GM19467 (cell line): ENCODE results near the gene EYS.

Experiments used
- ATAC-seq: cut with Tn5 transposase; IDR thresholded peaks from one replicate; pipeline ENCODE4 v1.9.1; 2021; ENCODE audit warnings: mild to moderate bottlenecking, moderate library complexity; ENCODE audit not compliant: unreplicated experiment

EYS gene

GRCh38 chr6:64680446-64680845 is 1026.6 kb downstream of the EYS start:
- ATAC-seq, result no peak

GRCh38 chr6:64679416-64679815 is 1027.6 kb downstream of the EYS start:
- no peak for ATAC-seq

GRCh38 chr6:64672651-64673050 is 1034.4 kb downstream of the EYS start:
- ATAC-seq, result no peak

- no peak for ATAC-seq
Observed at GRCh38 chr6:64672131-64672530, 1034.9 kb downstream of the EYS start.

GRCh38 chr6:64665137-64665536 is 1041.9 kb downstream of the EYS start:
- no peak for ATAC-seq

GRCh38 chr6:64664480-64664879 is 1042.5 kb downstream of the EYS start:
- no peak for ATAC-seq

- ATAC-seq, result no peak
Observed at GRCh38 chr6:64644024-64644423, 1063.0 kb downstream of the EYS start.

GRCh38 chr6:64630901-64631300 is 1076.1 kb downstream of the EYS start:
- no peak for ATAC-seq

- ATAC-seq, result no peak
Observed at GRCh38 chr6:64622944-64623343, 1084.1 kb downstream of the EYS start.

GRCh38 chr6:64602993-64603392 is 1104.0 kb downstream of the EYS start:
- ATAC-seq, result no peak

- ATAC-seq, result no peak
Observed at GRCh38 chr6:64591676-64592036, 1115.4 kb downstream of the EYS start.

- no peak for ATAC-seq
Observed at GRCh38 chr6:64590965-64591675, 1115.9 kb downstream of the EYS start.

- no peak for ATAC-seq
Observed at GRCh38 chr6:64589961-64590360, 1117.1 kb downstream of the EYS start.

- no peak for ATAC-seq
Observed at GRCh38 chr6:64580346-64580745, 1126.7 kb downstream of the EYS start.

GRCh38 chr6:64553249-64553786 is 1153.7 kb downstream of the EYS start:
- ATAC-seq, result no peak

GRCh38 chr6:64547594-64548268 is 1159.3 kb downstream of the EYS start:
- ATAC-seq, result no peak

- no peak for ATAC-seq
Observed at GRCh38 chr6:64539917-64540316, 1167.1 kb downstream of the EYS start.

- no peak for ATAC-seq
Observed at GRCh38 chr6:64538722-64539121, 1168.3 kb downstream of the EYS start.

- ATAC-seq, result no peak
Observed at GRCh38 chr6:64527899-64528298, 1179.1 kb downstream of the EYS start.

GRCh38 chr6:64522859-64523258 is 1184.2 kb downstream of the EYS start:
- ATAC-seq, result no peak

GRCh38 chr6:64520050-64520449 is 1187.0 kb downstream of the EYS start:
- no peak for ATAC-seq

GRCh38 chr6:64516393-64516792 is 1190.6 kb downstream of the EYS start:
- ATAC-seq, result no peak
